Sigmoid colon (tissue), 4 donors: Measurements from ENCODE around the gene NKX6-1.

ENCODE experiments used
- CTCF ChIP-seq, 4 experiments: fragments of 450-650 bp in 3 of 4; fragments of 200-600 bp in 1 of 4; IDR thresholded peaks; one replicate each; pipeline ENCODE4 v1.5.1; 2016 to 2019; ENCODE audit warnings: antibody characterized with exemption in 4 of 4, mild to moderate bottlenecking in 3 of 4, moderate library complexity in 2 of 4
- POLR2A ChIP-seq, 2 donors: fragments of 450-650 bp; IDR thresholded peaks; one replicate each; pipeline ENCODE4 v1.6.1; 2016; ENCODE audit warnings: antibody characterized with exemption in 2 of 2, mild to moderate bottlenecking in 2 of 2, moderate library complexity in 2 of 2
- POLR2AphosphoS5 ChIP-seq, 4 donors: sonication (generic); formaldehyde crosslinking; IDR thresholded peaks; one replicate each; pipeline ENCODE4 v1.6.1; 2017; ENCODE audit warnings: antibody characterized with exemption in 4 of 4

GRCh38 chr4:84494076-84494475 lies 5.0 kb downstream of the NKX6-1 start:
- TF ChIP-seq POLR2A (IDR thresholded peaks at IDR 0.05) (no peak), CTCF (IDR thresholded peaks at IDR 0.05) (no peak), POLR2AphosphoS5 (IDR thresholded peaks at IDR 0.05) (peak in 1 of 4 donors; percentile 2)
